ENCODE data around the gene SRRM3.
A peak's percentile ranks its signal among the peaks of the same experiment; 100 is the strongest.
"Not testable (repeated sequence)": the region's sequence is repeated elsewhere in the genome, so short reads cannot be mapped to it uniquely, and the experiment has no call there.

SRRM3 gene

DNA sequence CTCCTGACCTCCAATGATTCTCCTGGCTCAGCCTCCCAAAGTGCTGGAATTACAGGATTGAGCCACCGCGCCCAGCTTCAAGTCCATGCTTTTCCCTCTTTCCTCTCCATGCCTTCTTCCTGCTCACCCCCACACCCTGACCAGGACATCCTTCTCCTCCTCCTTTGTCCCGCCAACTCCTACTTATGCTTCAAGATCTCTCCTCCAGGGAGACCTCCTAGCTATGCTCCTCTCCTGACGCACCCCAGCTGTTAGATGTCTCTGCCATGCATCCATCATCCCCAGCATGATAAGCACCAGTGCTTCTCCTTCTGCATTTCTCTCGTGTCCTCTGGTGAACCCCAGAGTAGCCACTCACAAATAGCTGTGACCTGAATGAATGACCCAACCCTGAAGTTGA lies 21.1 kb downstream of the SRRM3 start:
- Histone ChIP-seq H3K36me3 (ENCODE audit: low read depth) (no peaks in the 10 kb centered on the region), H3K4me3 (ENCODE audit: severe bottlenecking) (no peak overlapping the region), H3K27ac (ENCODE audit: poor library complexity, severe bottlenecking) (no peak overlapping the region), H3K9me3 (ENCODE audit: severe bottlenecking) (no peaks in the 10 kb centered on the region), H3K4me1 (ENCODE audit: insufficient read depth, poor library complexity, severe bottlenecking) (no peaks in the 10 kb centered on the region), H3K27me3 (ENCODE audit: insufficient read depth, poor library complexity, severe bottlenecking) (peaks cover 6% of the 10 kb centered on the region)
- no peak for ATAC-seq (ENCODE audit: low read depth)
- no peak for DNase-seq (ENCODE audit: low spot score)
- TF ChIP-seq, protein P1, sequence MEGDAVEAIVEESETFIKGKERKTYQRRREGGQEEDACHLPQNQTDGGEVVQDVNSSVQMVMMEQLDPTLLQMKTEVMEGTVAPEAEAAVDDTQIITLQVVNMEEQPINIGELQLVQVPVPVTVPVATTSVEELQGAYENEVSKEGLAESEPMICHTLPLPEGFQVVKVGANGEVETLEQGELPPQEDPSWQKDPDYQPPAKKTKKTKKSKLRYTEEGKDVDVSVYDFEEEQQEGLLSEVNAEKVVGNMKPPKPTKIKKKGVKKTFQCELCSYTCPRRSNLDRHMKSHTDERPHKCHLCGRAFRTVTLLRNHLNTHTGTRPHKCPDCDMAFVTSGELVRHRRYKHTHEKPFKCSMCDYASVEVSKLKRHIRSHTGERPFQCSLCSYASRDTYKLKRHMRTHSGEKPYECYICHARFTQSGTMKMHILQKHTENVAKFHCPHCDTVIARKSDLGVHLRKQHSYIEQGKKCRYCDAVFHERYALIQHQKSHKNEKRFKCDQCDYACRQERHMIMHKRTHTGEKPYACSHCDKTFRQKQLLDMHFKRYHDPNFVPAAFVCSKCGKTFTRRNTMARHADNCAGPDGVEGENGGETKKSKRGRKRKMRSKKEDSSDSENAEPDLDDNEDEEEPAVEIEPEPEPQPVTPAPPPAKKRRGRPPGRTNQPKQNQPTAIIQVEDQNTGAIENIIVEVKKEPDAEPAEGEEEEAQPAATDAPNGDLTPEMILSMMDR (IDR thresholded peaks at IDR 0.05; ENCODE audit: poor library complexity, severe bottlenecking): no peak

DNA sequence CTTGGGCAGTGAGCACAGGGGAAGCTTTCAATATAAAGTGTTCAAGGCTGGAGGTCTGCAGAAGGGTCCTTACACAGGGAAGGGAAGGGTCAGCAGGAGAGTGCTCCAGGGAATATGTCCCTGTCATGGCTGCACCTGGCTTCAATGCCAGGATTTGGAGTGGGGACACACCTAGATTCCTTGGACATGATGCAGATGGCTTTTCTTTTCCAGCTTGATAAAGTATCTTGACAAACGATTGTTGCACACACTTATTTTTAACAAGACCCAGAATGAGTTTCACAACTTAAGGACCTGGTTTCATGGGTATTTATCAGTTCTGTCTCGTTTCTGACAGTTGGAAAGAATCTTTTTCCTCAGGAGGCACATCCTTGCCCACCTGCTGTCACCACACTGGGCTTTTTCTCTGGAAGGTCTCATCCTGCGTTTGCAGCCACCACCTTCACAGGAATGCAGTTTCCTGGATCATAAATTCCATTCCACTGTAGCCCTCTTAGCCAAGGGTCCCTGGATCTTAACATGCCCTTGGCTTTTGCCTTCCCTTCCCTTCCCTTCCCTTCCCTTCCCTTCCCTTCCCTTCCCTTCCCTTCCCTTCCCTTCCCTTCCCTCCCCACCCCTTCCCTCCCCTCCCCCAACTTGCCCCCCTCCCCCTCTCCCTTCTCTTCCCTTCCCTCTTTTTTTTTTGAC lies 21.7 kb downstream of the SRRM3 start:
- TF ChIP-seq, protein P1 (IDR thresholded peaks at IDR 0.05; ENCODE audit: poor library complexity, severe bottlenecking): no peak
- Histone ChIP-seq H3K36me3 (ENCODE audit: low read depth) (no peaks in the 10 kb centered on the region), H3K27me3 (ENCODE audit: insufficient read depth, poor library complexity, severe bottlenecking) (peaks cover 6% of the 10 kb centered on the region), H3K4me1 (ENCODE audit: insufficient read depth, poor library complexity, severe bottlenecking) (no peaks in the 10 kb centered on the region), H3K9me3 (ENCODE audit: severe bottlenecking) (no peaks in the 10 kb centered on the region), H3K4me3 (ENCODE audit: severe bottlenecking) (no peak overlapping the region), H3K27ac (ENCODE audit: poor library complexity, severe bottlenecking) (no peak overlapping the region)
- no peak for ATAC-seq (ENCODE audit: low read depth)
- DNase-seq (ENCODE audit: low spot score): no peak

DNA sequence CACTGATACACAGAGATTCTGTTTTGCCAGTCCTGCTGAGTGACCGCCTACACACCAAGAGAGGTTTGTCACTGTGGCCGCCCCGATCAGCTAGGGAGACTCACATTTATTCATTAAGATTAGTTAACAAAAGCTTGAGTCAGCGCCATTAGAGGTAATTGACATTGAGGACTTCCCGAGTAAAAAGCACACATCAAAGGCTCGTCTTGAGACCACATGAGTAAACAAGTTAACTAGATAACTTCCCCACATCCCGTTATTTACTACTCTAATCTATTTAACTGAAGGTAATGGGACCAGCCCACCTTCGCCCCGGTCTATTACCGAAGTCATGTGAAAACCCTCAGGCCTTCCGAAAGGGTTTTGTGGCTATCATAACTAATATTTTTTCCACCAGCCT lies 23.0 kb downstream of the SRRM3 start:
- Histone ChIP-seq H3K27ac (ENCODE audit: poor library complexity, severe bottlenecking) (no peak overlapping the region), H3K36me3 (ENCODE audit: low read depth) (no peaks in the 10 kb centered on the region), H3K9me3 (ENCODE audit: severe bottlenecking) (no peaks in the 10 kb centered on the region), H3K4me1 (ENCODE audit: insufficient read depth, poor library complexity, severe bottlenecking) (no peaks in the 10 kb centered on the region), H3K4me3 (ENCODE audit: severe bottlenecking) (no peak overlapping the region), H3K27me3 (ENCODE audit: insufficient read depth, poor library complexity, severe bottlenecking) (peaks cover 6% of the 10 kb centered on the region)
- DNase-seq (ENCODE audit: low spot score) (no peak), ATAC-seq (ENCODE audit: low read depth) (no peak)
- TF ChIP-seq, protein P1 (IDR thresholded peaks at IDR 0.05; ENCODE audit: poor library complexity, severe bottlenecking): no peak

DNA sequence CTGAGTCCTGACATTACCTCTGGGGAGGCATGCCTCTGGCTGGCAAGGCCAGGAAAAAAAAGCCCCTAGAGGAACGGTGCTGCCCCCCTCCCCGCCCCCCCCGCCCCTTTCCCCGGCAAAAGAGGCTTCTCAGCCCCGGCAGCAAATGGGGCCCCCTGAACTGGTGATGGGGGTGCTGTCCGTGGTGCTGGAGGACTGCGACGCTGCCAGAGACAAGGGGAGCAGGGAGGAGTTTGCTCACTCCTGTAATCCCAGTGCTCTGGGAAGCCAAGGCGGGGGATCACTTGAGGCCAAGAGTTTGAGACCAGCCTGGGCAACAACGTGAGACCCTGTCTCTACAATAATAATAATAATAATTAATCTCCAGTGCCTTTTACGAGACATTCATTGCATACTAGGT lies 23.7 kb downstream of the SRRM3 start:
- H3K4me1 ChIP-seq (ENCODE audit: insufficient read depth, poor library complexity, severe bottlenecking): no peaks in the 10 kb centered on the region
- peaks cover 6% of the 10 kb centered on the region for H3K27me3 ChIP-seq (ENCODE audit: insufficient read depth, poor library complexity, severe bottlenecking)
- TF ChIP-seq, protein P1 (IDR thresholded peaks at IDR 0.05; ENCODE audit: poor library complexity, severe bottlenecking): no peak
- ATAC-seq (ENCODE audit: low read depth) (peak; percentile 56; the same call in 2 of the 3 replicates), DNase-seq (ENCODE audit: low spot score) (no peak)
- no peaks in the 10 kb centered on the region for H3K9me3 ChIP-seq (ENCODE audit: severe bottlenecking)
- no peak overlapping the region for H3K27ac ChIP-seq (ENCODE audit: poor library complexity, severe bottlenecking)
- H3K36me3 ChIP-seq (ENCODE audit: low read depth): no peaks in the 10 kb centered on the region
- H3K4me3 ChIP-seq (ENCODE audit: severe bottlenecking): no peak overlapping the region

DNA sequence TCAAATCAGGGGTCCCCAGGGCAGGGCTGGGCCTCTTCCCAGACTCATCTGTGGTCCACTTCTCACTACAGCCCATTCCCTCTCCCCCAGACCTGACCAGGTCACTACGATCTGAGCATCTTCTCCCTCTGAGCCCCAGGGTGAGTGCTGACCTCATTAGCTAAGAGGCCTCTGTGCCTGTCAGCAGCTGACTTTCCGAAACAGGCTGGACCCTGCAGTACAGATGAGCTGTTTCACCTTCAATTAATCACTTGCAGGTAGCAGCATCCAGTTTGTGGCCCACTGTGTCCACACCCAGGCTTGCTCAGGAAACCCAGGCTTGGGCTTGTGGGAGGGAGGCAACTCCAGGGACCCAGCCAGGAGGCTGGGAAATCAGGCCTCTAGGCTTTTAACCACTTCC lies 24.3 kb downstream of the SRRM3 start:
- H3K4me3 ChIP-seq (ENCODE audit: severe bottlenecking): no peak overlapping the region
- H3K36me3 ChIP-seq (ENCODE audit: low read depth): no peaks in the 10 kb centered on the region
- no peak overlapping the region for H3K27ac ChIP-seq (ENCODE audit: poor library complexity, severe bottlenecking)
- H3K4me1 ChIP-seq (ENCODE audit: insufficient read depth, poor library complexity, severe bottlenecking): no peaks in the 10 kb centered on the region
- peaks cover 6% of the 10 kb centered on the region for H3K27me3 ChIP-seq (ENCODE audit: insufficient read depth, poor library complexity, severe bottlenecking)
- TF ChIP-seq, protein P1 (IDR thresholded peaks at IDR 0.05; ENCODE audit: poor library complexity, severe bottlenecking): no peak
- DNase-seq (ENCODE audit: low spot score) (no peak), ATAC-seq (ENCODE audit: low read depth) (no peak)
- H3K9me3 ChIP-seq (ENCODE audit: severe bottlenecking): no peaks in the 10 kb centered on the region

DNA sequence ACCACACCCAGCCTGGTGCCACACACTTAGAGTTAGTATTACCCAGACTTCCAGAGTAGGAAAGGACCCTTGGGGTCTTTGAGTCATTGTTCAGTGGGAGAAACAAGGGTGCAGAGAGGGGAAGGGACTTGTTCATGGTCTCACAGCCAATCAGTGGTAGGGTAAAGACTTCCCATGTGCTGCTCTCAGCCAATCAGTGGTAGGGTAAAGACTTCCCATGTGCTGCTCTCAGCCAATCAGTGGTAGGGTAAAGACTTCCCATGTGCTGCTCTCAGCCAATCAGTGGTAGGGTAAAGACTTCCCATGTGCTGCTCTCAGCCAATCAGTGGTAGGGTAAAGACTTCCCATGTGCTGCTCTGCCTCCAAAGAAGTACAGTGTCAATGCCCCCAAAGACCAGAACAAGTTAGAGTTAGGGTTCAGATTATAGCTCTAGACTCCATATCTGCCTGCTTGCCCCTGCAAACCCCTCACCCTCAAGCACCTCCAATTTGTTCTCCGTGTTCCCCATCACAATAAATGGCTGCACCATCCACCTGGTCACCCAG lies 25.3 kb downstream of the SRRM3 start:
- H3K27me3 ChIP-seq (ENCODE audit: insufficient read depth, poor library complexity, severe bottlenecking); H3K9me3 ChIP-seq (ENCODE audit: severe bottlenecking); H3K27ac ChIP-seq (ENCODE audit: poor library complexity, severe bottlenecking); DNase-seq (ENCODE audit: low spot score); H3K4me3 ChIP-seq (ENCODE audit: severe bottlenecking); H3K36me3 ChIP-seq (ENCODE audit: low read depth); ATAC-seq (ENCODE audit: low read depth); H3K4me1 ChIP-seq (ENCODE audit: insufficient read depth, poor library complexity, severe bottlenecking): not testable (repeated sequence)

All from RWPE2 (cell line).